Progenitor cell of endocrine pancreas (in vitro differentiated cells): Measurements from ENCODE around the gene NPB. TPM values are rescaled to one million over a fixed set of nuclear protein-coding genes. Genes with fewer than 3 reads are reported as not detected.

ENCODE experiments used
- DNase-seq: peaks from one replicate; pipeline ENCODE4 v3.0.0; 2021; ENCODE audit warnings: low spot score; ENCODE audit not compliant: unreplicated experiment
- H3K27ac Mint-ChIP-seq: 2 replicates; pipeline ENCODE4 v1.8.0; 2021; ENCODE audit warnings: mild to moderate bottlenecking, moderate library complexity, mixed read lengths
- H3K27me3 Mint-ChIP-seq: 2 replicates; pipeline ENCODE4 v1.8.0; 2021; ENCODE audit warnings: mixed read lengths
- H3K36me3 Mint-ChIP-seq: 2 replicates; pipeline ENCODE4 v1.8.0; 2022; ENCODE audit warnings: mixed read lengths; ENCODE audit not compliant: insufficient read depth
- H3K4me1 Mint-ChIP-seq: 2 replicates; pipeline ENCODE4 v1.8.0; 2021; ENCODE audit warnings: low read depth, mixed read lengths
- H3K4me3 Mint-ChIP-seq: 2 replicates; pipeline ENCODE4 v1.8.0; 2021; ENCODE audit warnings: low read depth, mild to moderate bottlenecking, moderate library complexity, mixed read lengths
- H3K9me3 Mint-ChIP-seq: 2 replicates; pipeline ENCODE4 v1.8.0; 2021; ENCODE audit warnings: low read depth, mixed read lengths
- CTCF ChIP-seq: fragments of 200-600 bp; sonication (generic); IDR thresholded peaks from one replicate; pipeline ENCODE4 v1.5.0; 2021; ENCODE audit warnings: antibody characterized with exemption, mild to moderate bottlenecking; ENCODE audit not compliant: unreplicated experiment
- total RNA-seq: library from RNA; stranded (reverse); gene quantifications from 2 replicates; pipeline ENCODE4 v1.2.1, GENCODE V29; 2021

NPB gene
- total RNA-seq, 1 donor from 2014 or later, result 1.7 TPM

GRCh38 chr17:81865358-81865732, 36.7 kb upstream of the NPB start:
- Mint-ChIP-seq H3K27ac (no peak overlapping the region), H3K9me3 (no peaks in the 10 kb centered on the region), H3K4me1 (peaks cover 17% of the 10 kb centered on the region), H3K36me3 (peaks cover 6% of the 10 kb centered on the region), H3K27me3 (no peaks in the 10 kb centered on the region), H3K4me3 (no peak overlapping the region)
- no peak for TF ChIP-seq CTCF
- no peak for DNase-seq

GRCh38 chr17:81865733-81866439, 36.2 kb upstream of the NPB start:
- no peak for TF ChIP-seq CTCF
- peaks cover 6% of the 10 kb centered on the region for H3K36me3 Mint-ChIP-seq
- H3K27me3 Mint-ChIP-seq, result no peaks in the 10 kb centered on the region
- peaks cover 17% of the 10 kb centered on the region for H3K4me1 Mint-ChIP-seq
- DNase-seq, result no peak
- H3K9me3 Mint-ChIP-seq, result no peaks in the 10 kb centered on the region
- no peak overlapping the region for H3K27ac Mint-ChIP-seq
- H3K4me3 Mint-ChIP-seq, result no peak overlapping the region

- no peak for TF ChIP-seq CTCF
- peaks cover 6% of the 10 kb centered on the region for H3K36me3 Mint-ChIP-seq
- H3K4me3 Mint-ChIP-seq, result no peak overlapping the region
- no peaks in the 10 kb centered on the region for H3K27me3 Mint-ChIP-seq
- no peak for DNase-seq
- H3K9me3 Mint-ChIP-seq, result no peaks in the 10 kb centered on the region
- no peak overlapping the region for H3K27ac Mint-ChIP-seq
- H3K4me1 Mint-ChIP-seq, result peaks cover 15% of the 10 kb centered on the region
These were observed 35.4 kb upstream of the NPB start for GRCh38 chr17:81866440-81867169.

GRCh38 chr17:81867170-81867990, 34.7 kb upstream of the NPB start:
- no peaks in the 10 kb centered on the region for H3K27me3 Mint-ChIP-seq
- peaks cover 12% of the 10 kb centered on the region for H3K4me1 Mint-ChIP-seq
- DNase-seq, result no peak
- H3K27ac Mint-ChIP-seq, result no peak overlapping the region
- no peaks in the 10 kb centered on the region for H3K9me3 Mint-ChIP-seq
- no peak for TF ChIP-seq CTCF
- peaks cover 6% of the 10 kb centered on the region for H3K36me3 Mint-ChIP-seq
- H3K4me3 Mint-ChIP-seq, result no peak overlapping the region

- Mint-ChIP-seq H3K9me3 (no peaks in the 10 kb centered on the region), H3K27me3 (no peaks in the 10 kb centered on the region), H3K36me3 (peaks cover 3% of the 10 kb centered on the region), H3K4me1 (peaks cover 8% of the 10 kb centered on the region), H3K27ac (no peak overlapping the region), H3K4me3 (no peak overlapping the region)
- TF ChIP-seq CTCF, result no peak
- DNase-seq, result no peak
These were observed 33.9 kb upstream of the NPB start for GRCh38 chr17:81867991-81868673.
